T follicular helper cell (primary cell): ENCODE data around the gene TSPAN9.

Source experiments
- DNase-seq: peaks from one replicate; pipeline ENCODE4 v3.0.0-alpha.2; 2020; ENCODE audit warnings: low read depth

Gene TSPAN9

GRCh38 chr12:3275171-3276041 lies 198.2 kb downstream of the TSPAN9 start:
- DNase-seq: peak; percentile 48

- DNase-seq: no peak
These were observed 199.0 kb downstream of the TSPAN9 start for GRCh38 chr12:3276226-3276625.

DNA sequence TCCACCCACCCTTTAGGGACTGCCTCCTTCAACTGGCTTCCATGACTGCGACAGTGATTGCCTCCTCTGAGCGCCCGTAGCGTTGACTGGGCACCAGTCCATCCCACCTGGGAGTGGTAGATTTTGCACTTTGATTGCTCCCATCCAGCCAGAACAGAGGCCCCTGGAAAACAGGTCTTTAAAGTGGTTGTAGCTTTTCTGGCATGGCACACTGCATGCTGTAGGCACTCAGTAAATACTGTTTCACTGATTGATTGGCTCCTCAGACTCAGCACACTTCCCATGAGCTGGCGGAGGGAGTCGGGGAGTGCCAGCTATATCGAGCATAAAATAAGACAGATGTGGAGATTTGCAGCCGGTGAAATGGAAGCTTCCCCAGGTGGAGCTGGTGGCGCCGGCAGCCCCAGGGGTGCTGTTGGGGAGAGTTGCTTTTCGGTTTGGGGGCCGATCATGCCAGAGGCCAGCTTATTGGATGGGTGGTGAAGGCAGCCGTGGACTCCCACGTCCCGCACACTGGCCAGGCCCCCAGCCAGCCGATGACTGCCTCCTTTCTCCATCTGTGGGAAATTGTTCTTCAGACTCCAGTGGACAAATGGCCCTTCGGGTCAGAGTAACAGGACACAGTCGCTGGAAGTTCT lies 200.2 kb downstream of the TSPAN9 start:
- no peak for DNase-seq

DNA sequence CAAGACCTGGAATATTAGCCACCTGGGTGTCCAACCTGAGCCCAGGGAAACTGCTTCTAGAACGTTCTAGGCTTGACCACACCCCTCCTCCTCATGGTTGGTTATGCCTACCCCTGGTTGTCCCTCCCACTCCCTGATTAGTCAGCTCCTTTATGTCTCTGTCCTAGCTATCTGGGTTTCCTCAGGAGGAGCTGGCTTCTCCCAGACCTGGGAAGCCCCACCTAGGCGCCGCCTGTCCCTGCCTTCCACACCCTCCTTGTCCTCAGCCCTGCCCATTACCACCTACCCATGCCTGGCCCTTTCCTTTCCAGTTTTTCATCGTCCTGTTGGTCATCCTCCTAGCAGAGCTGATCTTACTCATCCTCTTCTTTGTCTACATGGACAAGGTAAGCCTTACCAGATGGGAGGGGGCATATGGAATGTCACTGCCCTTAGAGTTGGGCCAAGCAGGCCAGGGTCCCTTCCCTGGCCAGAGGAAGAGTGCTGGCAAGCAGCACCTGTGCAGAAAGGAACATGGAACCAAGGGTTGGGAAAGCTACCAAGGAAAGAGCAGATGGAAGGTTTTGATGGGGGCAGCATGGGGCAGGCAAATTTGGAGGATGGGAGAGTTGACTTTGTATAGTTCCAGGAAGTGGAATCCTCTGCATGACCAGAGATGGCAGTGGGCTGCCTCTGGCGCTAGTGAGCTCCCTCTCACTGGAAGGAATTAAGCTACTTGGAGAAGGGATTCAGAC lies 201.7 kb downstream of the TSPAN9 start:
- DNase-seq: no peak

DNA sequence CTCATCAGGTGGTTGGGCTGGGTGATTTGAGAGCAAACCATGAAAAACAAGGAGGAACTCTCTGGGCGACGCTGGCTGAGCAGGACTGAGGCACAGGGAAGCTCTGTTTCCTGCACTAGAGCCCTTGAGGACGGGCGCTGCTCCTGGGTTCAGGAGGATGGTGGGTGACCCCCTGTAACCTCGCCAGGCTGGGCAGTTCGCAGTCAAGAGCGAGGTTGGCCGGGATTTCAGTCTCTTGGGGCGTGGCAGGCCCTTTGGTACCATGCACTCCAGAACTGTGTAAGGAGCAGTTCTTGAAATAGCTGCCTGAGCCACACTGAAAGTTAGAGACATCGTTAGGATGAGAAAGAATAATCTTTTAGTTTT lies 202.2 kb downstream of the TSPAN9 start:
- DNase-seq: no peak

- DNase-seq: no peak
These were observed 202.7 kb downstream of the TSPAN9 start for GRCh38 chr12:3279832-3280231.

- DNase-seq: no peak
These were observed 203.8 kb downstream of the TSPAN9 start for GRCh38 chr12:3280967-3281366.

DNA sequence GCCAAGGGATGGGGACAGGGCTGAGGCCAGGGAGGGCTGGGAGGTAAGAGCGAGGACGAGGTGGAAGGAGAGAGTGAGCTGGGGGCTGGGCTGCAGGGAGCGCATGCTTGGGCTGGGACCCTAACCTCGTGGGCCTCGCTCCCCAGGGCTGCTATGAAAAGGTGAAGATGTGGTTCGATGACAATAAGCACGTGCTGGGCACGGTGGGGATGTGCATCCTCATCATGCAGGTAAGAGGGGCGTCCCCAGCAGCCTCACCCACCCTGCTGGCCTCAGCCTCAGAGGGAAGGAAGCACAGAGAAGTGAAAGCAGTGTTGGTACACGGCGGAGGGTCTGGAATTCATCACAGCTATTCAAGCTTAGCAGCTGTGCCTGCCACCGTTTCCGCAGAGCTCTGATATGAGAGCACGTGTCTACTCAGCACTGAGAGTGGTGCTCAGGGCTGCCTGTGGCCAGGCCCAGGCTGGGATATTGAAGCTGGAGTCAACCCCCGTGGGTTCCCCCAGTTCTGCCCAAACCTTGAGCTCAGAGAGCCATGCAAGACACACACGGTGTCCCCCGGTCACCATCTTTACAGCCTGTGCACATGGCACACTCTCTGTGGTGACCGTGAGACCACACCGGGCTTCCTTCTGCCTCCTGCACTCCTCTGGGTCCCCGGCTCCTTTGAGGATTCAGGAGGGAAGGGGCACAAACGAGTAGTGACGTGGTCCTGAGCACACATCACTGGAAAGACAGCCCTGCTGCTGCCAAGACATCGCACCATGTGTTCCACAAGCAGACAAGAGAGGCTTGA lies 204.6 kb downstream of the TSPAN9 start:
- DNase-seq: no peak

GRCh38 chr12:3282384-3282670 lies 205.1 kb downstream of the TSPAN9 start:
- no peak for DNase-seq

DNA sequence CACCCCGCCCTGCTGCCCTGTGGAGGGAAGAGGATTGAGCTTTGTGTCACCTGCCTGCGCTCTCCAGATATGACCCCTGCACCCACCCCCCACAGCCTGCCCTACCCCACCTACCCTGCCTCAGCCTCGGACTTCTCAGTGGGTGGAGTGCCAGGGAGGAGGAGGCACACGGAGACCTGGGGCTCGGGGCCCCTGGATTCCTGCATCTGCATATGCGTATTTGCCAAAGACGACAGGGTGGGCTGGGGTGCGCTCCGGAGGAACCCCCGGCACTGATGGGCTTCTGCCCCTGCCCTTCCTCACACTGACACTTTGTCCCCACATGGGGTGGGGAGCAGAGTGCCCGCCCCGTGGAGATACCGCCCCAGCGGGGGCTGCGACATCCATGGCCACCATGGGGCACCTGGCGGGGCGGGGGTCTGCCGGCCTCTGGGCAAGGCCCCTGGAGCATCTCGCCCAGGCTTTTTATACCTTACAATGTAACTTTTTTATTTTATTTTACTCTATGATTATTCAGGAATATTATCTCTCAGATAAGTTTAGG lies 206.0 kb downstream of the TSPAN9 start:
- no peak for DNase-seq

- no peak for DNase-seq
These were observed 207.2 kb downstream of the TSPAN9 start for GRCh38 chr12:3284405-3284804.

GRCh38 chr12:3285570-3285969 lies 208.4 kb downstream of the TSPAN9 start:
- no peak for DNase-seq

DNA sequence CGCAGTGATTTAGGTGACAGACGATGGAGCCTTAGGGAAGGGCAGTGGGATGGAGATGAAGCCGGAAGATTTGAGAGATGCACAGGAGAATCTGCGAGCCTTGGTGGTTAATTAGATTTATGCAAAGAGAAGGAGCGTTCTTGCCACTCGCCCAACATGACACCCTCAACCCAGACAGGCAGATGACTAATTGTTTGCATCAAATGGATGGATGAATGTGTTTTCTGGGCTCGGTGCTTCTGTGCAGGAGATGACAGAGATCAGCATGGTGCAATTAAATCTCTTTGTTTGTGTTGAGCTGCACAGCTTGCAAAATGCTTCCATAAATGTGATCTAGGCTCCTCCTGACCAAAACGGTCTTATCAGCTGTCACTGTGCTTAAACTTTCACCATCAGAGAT lies 211.5 kb downstream of the TSPAN9 start:
- no peak for DNase-seq

DNA sequence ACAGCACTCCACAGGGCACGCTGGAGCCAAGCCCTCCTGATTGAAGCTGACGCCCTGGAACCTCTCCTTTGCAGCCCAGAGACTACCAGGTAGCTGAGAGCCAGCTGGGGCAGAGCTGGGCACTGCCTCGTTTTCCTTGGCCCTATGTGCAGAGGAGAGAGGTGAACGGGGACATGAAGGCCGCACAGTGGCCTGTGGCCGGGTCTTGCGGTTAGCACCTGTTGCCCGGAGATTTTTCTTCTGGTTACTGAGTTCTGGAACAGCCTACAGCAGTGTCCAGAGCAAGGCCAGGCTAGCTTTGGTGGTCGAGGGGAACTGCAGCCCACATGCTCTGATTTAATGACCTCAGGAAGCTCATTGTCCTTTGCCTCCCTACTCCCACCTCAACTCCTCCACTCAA lies 212.5 kb downstream of the TSPAN9 start:
- DNase-seq: no peak

- no peak for DNase-seq
These were observed 214.8 kb downstream of the TSPAN9 start for GRCh38 chr12:3291939-3292338.

DNA sequence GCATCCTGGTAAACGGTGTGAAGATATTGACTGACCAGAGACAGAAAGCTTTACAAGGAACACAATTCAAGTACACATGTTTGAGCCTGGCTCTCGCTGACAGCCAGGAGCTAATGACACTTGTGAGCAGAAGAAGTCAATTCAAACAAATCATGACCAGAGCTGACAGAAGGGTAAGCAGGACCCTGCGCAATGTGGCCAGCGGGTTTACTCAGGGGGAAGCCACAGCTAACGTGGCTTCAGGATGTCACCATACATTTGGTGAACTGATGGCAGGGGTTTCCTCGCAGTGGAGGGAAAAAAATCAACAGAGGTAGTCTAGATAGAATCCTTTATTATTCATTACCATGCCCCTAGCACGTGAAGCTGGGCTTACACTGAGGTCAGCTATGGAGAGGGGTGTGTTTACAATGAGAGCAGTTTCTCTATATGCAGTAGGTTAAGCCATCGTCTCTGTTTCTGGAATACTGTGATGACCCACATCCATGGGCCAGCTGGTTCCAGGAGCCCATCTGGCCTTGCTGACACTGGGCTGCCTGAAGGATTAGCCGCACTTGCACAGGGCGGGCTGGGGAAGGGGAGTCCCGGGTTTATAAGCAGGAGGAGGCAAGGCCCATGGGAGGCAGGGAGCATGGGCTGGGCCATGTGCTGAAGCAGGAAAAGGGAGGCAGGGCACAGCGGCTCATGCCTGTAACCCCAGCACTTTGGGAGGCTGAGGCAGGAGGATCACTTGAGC lies 215.7 kb downstream of the TSPAN9 start:
- DNase-seq: no peak

GRCh38 chr12:3293446-3294161 lies 216.4 kb downstream of the TSPAN9 start:
- no peak for DNase-seq

DNA sequence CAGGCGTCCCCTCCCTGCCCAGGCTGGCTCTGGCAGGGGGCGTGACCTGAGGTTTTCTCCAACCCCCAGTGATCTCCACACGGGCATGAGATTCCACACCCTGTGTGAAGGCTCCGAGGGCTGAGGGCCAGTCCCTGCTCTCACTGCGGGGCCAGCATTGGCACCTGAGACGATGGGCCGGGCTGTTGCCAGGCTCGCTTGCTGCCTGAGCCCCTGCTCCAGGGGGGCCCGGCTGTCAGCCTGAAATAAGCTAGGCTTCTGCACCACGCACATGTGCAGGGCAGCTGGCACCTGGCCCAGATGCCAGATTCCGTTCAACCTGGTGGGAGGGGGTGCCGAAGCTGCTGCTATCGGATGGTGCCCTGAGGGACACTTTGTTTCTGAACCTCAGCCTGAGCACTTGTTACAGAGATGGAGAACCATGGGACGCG lies 217.3 kb downstream of the TSPAN9 start:
- DNase-seq: no peak

DNA sequence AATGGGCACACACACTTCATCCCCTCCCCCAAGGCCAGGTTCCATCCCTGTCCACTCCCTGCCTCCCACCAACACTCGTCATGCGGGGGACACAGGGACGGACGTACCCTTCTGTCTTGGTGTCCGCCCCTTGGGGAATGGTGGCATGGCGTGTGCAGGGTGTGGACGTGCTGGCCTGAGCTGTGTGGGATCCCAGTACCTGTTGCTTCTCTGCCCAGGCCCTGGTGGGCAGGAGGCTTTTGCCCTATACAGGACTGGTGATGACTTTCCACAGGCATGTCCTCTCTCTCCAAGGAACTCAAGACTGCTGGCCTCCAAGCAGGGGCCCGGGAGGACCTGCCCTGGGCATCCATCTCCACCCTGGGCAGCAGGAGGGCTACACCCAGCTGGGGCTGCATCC lies 218.0 kb downstream of the TSPAN9 start:
- no peak for DNase-seq

DNA sequence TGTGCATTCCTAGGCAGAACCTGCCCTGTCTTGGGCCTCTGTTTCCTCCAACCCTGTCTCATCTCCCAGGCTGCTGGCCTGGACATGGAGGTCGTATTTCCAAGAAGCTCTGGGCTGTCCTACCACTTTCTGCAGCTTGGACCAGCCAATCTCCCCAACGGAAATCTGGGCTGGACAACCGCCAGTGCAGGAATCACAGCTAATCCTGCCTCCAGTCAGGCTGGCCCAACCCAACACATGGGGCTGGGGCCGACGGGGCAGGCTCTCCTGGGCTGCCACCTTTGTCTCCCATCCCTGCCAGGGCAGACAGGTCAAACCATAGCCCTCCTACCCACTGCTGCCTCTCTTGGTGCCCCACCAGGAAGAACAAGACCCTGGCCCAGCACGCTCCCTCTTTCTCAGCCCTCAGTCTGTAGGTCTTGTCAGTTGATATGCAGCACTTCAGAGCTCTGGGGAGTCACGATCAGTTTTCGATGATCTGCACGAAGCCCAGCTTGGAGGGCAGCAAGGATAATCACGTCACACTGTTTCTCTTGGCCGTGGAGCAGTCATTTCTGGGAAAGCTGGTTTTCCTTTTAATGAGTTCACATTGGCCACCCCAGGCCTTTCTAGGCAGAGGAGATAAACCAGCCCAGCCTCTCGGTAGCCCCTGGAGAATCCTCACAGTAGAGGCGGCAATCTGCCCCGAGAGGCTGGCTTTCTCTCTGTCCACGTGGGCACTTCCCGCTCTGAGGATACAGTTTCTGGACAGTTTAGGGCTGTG lies 218.6 kb downstream of the TSPAN9 start:
- no peak for DNase-seq
